Thyroid gland (tissue), 4 donors: Measurements from ENCODE around the gene PDPK1.

Source experiments
- CTCF ChIP-seq, 6 experiments: fragments of 200-600 bp in 3 of 6; fragments of 450-650 bp in 3 of 6; sonication (generic) in 3 of 6; IDR thresholded peaks; one replicate each; pipeline ENCODE4 v1.5.1; 2016 to 2019; ENCODE audit warnings: antibody characterized with exemption in 6 of 6, mild to moderate bottlenecking in 2 of 6, inconsistent platforms in 1 of 6, moderate library complexity in 1 of 6
- POLR2A ChIP-seq, 2 donors: fragments of 450-650 bp; IDR thresholded peaks; one replicate each; pipeline ENCODE4 v1.6.1; 2017; ENCODE audit warnings: antibody characterized with exemption in 2 of 2, mild to moderate bottlenecking in 2 of 2, moderate library complexity in 1 of 2

GRCh38 chr16:2499890-2500429 is 37.9 kb upstream of the PDPK1 start:
- TF ChIP-seq CTCF (IDR thresholded peaks at IDR 0.05), result no peak
- TF ChIP-seq POLR2A (IDR thresholded peaks at IDR 0.05), result no peak
